ENCODE data around the gene AMBRA1.

The AMBRA1 gene

DNA sequence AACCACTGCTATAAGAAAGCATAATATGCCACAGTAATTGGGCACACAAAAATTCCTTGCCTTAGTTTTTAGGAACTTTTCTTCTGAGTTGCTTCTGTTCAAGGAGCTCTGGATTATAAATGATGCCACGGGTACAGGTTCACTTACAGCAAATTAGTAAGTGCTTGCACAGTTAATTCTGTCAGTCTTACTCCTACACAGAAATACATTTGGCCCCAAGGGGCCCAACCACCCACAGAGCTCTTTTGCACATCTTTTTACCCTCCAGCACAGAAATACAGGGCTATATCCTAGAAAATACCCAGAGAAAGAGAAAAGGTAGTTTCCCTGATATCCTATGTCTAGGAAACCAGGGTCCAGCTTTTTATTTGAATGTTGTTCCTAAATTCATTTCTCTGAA lies 115.6 kb downstream of the AMBRA1 start:
- Histone ChIP-seq H3K27me3 (replicated peaks; ENCODE audit: control insufficient read depth, insufficient read depth, low read length) (no peaks in the 10 kb centered on the region), H3K36me3 (ENCODE audit: control insufficient read depth, insufficient read depth, low read length) (no peaks in the 10 kb centered on the region), H3K4me3 (replicated peaks; ENCODE audit: low read depth, low read length) (no peak overlapping the region)
- TF ChIP-seq CTCF (IDR thresholded peaks at IDR 0.05; ENCODE audit: insufficient read depth, low read length, poor library complexity, severe bottlenecking): no peak
- DNase-seq (ENCODE audit: extremely low read depth, insufficient read length): no peak

- no peaks in the 10 kb centered on the region for H3K36me3 ChIP-seq (ENCODE audit: control insufficient read depth, insufficient read depth, low read length)
- no peak for TF ChIP-seq CTCF (IDR thresholded peaks at IDR 0.05; ENCODE audit: insufficient read depth, low read length, poor library complexity, severe bottlenecking)
These were observed 116.7 kb downstream of the AMBRA1 start for GRCh38 chr11:46477136-46477535.

DNA sequence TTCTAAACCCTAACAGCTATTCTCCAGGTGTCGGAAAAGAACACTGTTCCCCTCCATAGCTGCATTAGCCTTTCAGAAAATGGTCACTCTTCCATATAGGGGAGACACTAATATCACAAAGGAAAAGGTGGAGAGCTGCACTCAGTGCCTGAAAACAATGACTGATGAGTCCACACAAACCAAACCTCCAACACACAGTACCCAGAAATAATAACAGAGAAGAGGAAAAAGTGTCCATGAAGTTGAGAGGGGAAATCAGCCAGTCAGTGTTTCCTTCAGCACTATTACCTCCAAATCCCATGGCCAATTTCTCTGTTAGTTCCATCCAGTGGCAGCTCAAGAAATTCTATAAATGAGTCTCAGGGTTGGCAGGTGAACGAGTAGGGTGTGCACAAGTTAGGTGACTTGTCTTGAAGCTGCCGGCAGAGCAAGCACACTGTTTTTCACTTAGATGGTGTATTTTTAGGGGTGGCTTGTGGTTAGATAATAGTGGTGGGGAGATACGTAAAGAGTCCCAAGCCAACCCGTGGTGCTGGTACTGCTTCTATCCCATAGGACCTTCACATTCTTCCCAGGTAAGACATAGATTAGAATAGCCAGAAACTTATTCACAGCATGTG lies 117.8 kb downstream of the AMBRA1 start:
- Histone ChIP-seq H3K36me3 (ENCODE audit: control insufficient read depth, insufficient read depth, low read length) (no peaks in the 10 kb centered on the region), H3K4me3 (replicated peaks; ENCODE audit: low read depth, low read length) (no peak overlapping the region), H3K27me3 (replicated peaks; ENCODE audit: control insufficient read depth, insufficient read depth, low read length) (no peaks in the 10 kb centered on the region)
- DNase-seq (ENCODE audit: extremely low read depth, insufficient read length): peak; percentile 10
- TF ChIP-seq CTCF (IDR thresholded peaks at IDR 0.05; ENCODE audit: insufficient read depth, low read length, poor library complexity, severe bottlenecking): no peak

More at GRCh38 chr11:46477136-46477535, 116.7 kb downstream of the AMBRA1 start:
- Histone ChIP-seq H3K4me3 (replicated peaks; ENCODE audit: low read depth, low read length) (no peak overlapping the region), H3K27me3 (replicated peaks; ENCODE audit: control insufficient read depth, insufficient read depth, low read length) (no peaks in the 10 kb centered on the region)
- no peak for DNase-seq (ENCODE audit: extremely low read depth, insufficient read length)

GRCh38 chr11:46475051-46475925 lies 118.5 kb downstream of the AMBRA1 start:
- no peaks in the 10 kb centered on the region for H3K27me3 ChIP-seq (replicated peaks; ENCODE audit: control insufficient read depth, insufficient read depth, low read length)
- no peaks in the 10 kb centered on the region for H3K36me3 ChIP-seq (ENCODE audit: control insufficient read depth, insufficient read depth, low read length)
- no peak for TF ChIP-seq CTCF (IDR thresholded peaks at IDR 0.05; ENCODE audit: insufficient read depth, low read length, poor library complexity, severe bottlenecking)

DNA sequence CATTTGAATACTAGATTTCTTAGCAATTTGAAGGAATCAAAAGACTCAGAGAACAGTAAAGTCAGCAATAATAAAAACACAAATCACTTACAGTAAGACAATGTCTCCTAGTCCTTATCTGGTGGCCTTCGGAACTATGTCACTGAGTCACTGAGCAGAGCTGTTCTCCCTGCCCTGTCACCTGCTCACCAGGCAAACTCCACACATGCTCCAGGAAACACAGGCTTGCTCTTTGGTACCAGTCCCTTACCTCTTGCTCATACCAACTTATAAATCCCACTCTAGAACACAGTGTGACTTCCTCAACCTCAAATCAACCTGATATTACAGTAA lies 121.2 kb downstream of the AMBRA1 start:
- Histone ChIP-seq H3K27me3 (replicated peaks; ENCODE audit: control insufficient read depth, insufficient read depth, low read length) (no peaks in the 10 kb centered on the region), H3K36me3 (ENCODE audit: control insufficient read depth, insufficient read depth, low read length) (no peaks in the 10 kb centered on the region), H3K4me3 (replicated peaks; ENCODE audit: low read depth, low read length) (no peak overlapping the region)
- no peak for DNase-seq (ENCODE audit: extremely low read depth, insufficient read length)
- TF ChIP-seq CTCF (IDR thresholded peaks at IDR 0.05; ENCODE audit: insufficient read depth, low read length, poor library complexity, severe bottlenecking): no peak

More at GRCh38 chr11:46475051-46475925, 118.5 kb downstream of the AMBRA1 start:
- no peak overlapping the region for H3K4me3 ChIP-seq (replicated peaks; ENCODE audit: low read depth, low read length)
- no peak for DNase-seq (ENCODE audit: extremely low read depth, insufficient read length)

Data from GM06990 (cell line).